SU-DHL-6 (cell line): ENCODE results near the gene CNGA3.

ENCODE experiments used
- H2AFZ ChIP-seq: fragments of 200-600 bp; sonication (generic); 2 replicates; pipeline ENCODE4 v1.6.1; 2014; ENCODE audit warnings: low read depth, mild to moderate bottlenecking, moderate library complexity, mixed read lengths, antibody characterized with exemption, low read length; ENCODE audit not compliant: severe bottlenecking
- H3F3A ChIP-seq: fragments of 200-600 bp; shearing (Covaris generic); 2 replicates; pipeline ENCODE4 v1.6.0; 2016; ENCODE audit warnings: antibody characterized with exemption, mild to moderate bottlenecking; ENCODE audit not compliant: insufficient read depth
- H3K27ac ChIP-seq: fragments of 200-600 bp; sonication (generic); 2 replicates; pipeline ENCODE4 v1.5.1; 2016; ENCODE audit warnings: low read depth, mild to moderate bottlenecking, low read length, moderate library complexity, mixed read lengths
- H3K27me3 ChIP-seq: fragments of 200-600 bp; sonication (generic), shearing (Covaris generic); 2 replicates; pipeline ENCODE4 v1.6.0; 2014; ENCODE audit warnings: mild to moderate bottlenecking, low read length
- H3K36me3 ChIP-seq: fragments of 200-600 bp; sonication (generic); 2 replicates; pipeline ENCODE4 v1.6.1; 2014; ENCODE audit warnings: mild to moderate bottlenecking, low read length, mixed read lengths
- H3K4me2 ChIP-seq: fragments of 300-600, 200-600 bp; shearing (Covaris generic), sonication (generic); 2 replicates; pipeline ENCODE4 v1.6.0; 2014; ENCODE audit warnings: low read length, low read depth, mild to moderate bottlenecking; ENCODE audit not compliant: poor library complexity, severe bottlenecking
- H3K4me3 ChIP-seq: fragments of 200-600 bp; sonication (generic); 2 replicates; pipeline ENCODE4 v1.5.1; 2014; ENCODE audit warnings: antibody characterized with exemption, low read length, mild to moderate bottlenecking, mixed read lengths; ENCODE audit not compliant: insufficient read depth, poor library complexity, severe bottlenecking
- H3K79me2 ChIP-seq: fragments of 200-600 bp; sonication (generic); 2 replicates; pipeline ENCODE4 v1.6.1; 2014; ENCODE audit warnings: mild to moderate bottlenecking, low read length, moderate library complexity; ENCODE audit not compliant: insufficient read depth
- H3K9ac ChIP-seq: fragments of 200-600 bp; sonication (generic); 2 replicates; pipeline ENCODE4 v1.7.0; 2014; ENCODE audit warnings: mild to moderate bottlenecking, low read length
- H3K9me2 ChIP-seq: fragments of 200-600 bp; sonication (generic); replicated peaks from 2 replicates; pipeline ENCODE4 v1.6.1; 2014; ENCODE audit warnings: low read length; ENCODE audit not compliant: insufficient read depth
- H3K9me3 ChIP-seq: fragments of 200-600 bp; sonication (generic); 2 replicates; pipeline ENCODE4 v1.6.1; 2014; ENCODE audit warnings: low read length, mixed read lengths; ENCODE audit not compliant: insufficient read depth
- H4K20me1 ChIP-seq: fragments of 200-600 bp; sonication (generic); 2 replicates; pipeline ENCODE4 v1.6.1; 2014; ENCODE audit warnings: low read depth, mild to moderate bottlenecking, antibody characterized with exemption, low read length, moderate library complexity, mixed read lengths
- CTCF ChIP-seq: fragments of 200-600 bp; sonication (generic); IDR thresholded peaks from one replicate; pipeline ENCODE4 v1.5.1; 2017; ENCODE audit warnings: antibody characterized with exemption, mild to moderate bottlenecking, low read length, moderate library complexity; ENCODE audit not compliant: insufficient read depth, poor library complexity, severe bottlenecking
- EZH2phosphoT487 ChIP-seq: fragments of 200-600 bp; sonication (generic), shearing (Covaris generic); conservative IDR thresholded peaks from 2 replicates; pipeline ENCODE4 v1.6.1; 2018; ENCODE audit warnings: mild to moderate bottlenecking, antibody characterized with exemption, low read length, moderate library complexity, mixed read lengths

Gene CNGA3

DNA sequence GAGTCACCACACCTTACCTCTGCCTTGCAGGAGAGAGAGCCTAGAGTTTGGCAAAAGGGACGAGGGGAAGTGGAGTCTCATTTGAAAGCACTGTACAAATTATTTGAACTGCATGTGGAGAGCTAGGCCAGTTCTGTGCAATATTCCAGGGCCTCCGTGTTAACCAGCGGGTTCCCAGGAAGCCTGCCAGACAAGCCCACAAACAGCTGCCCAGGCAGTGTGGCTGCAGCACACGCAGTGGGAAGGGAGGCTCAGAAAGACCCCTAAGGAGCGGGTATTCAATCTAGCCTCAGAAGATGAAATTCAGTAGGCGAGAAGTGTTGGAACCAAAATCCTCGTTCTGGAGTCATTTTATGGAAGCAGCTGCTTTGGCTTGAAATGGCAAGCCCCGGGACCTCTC is 30.7 kb downstream of the CNGA3 start:
- TF ChIP-seq CTCF (no peak), EZH2phosphoT487 (no peak)
- Histone ChIP-seq H3K9ac (no peak overlapping the region), H3K27ac (no peak overlapping the region), H3K4me2 (no peak overlapping the region), H3K79me2 (no peaks in the 10 kb centered on the region), H3K9me2 (no peaks in the 10 kb centered on the region), H3K4me3 (no peak overlapping the region), H4K20me1 (no peaks in the 10 kb centered on the region), H3K27me3 (no peaks in the 10 kb centered on the region), H2AFZ (no peak overlapping the region), H3K36me3 (no peaks in the 10 kb centered on the region), H3F3A (no peaks in the 10 kb centered on the region), H3K9me3 (no peaks in the 10 kb centered on the region)

DNA sequence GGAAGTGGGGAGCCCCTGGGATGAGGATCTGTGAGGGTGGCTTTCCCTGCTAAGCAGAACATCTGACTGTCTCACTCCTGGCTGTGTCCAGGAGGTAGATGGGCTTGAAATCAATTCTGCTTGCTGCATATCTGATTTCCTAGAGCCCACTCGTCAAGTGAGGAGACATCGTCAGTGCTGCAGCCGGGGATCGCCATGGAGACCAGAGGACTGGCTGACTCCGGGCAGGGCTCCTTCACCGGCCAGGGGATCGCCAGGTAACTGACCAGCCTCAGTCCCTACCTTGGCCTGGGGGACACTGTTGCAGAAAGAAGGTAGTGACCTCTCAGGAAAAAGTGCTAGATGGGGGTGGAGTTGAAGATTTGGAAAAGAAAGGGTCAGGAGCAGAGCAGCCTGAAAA is 31.3 kb downstream of the CNGA3 start:
- Histone ChIP-seq H3K9ac (no peak overlapping the region), H3K9me2 (no peaks in the 10 kb centered on the region), H3K36me3 (no peaks in the 10 kb centered on the region), H3K79me2 (no peaks in the 10 kb centered on the region), H4K20me1 (no peaks in the 10 kb centered on the region), H3K4me3 (no peak overlapping the region), H3K27ac (no peak overlapping the region), H3K4me2 (no peak overlapping the region), H3K9me3 (no peaks in the 10 kb centered on the region), H3F3A (no peaks in the 10 kb centered on the region), H3K27me3 (no peaks in the 10 kb centered on the region), H2AFZ (no peak overlapping the region)
- TF ChIP-seq EZH2phosphoT487 (no peak), CTCF (no peak)

DNA sequence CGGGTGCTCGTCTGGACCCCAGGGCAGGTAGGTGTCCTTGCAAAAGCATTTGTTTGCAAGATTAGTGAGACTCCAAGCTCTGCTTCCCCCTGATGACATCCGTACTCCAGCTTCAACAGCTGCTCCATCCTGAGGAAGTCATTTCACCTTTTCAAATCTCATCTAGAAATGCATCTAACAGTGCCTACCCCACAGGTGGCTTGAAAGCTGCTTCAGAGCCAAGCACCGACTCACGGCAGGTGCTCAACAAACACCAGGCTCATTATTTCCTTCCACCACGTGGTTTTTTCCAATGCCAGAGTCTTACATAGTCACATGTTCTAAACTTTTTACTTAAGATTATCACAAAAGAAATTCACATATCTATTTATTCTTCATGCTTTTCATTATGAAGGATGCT is 31.9 kb downstream of the CNGA3 start:
- H3F3A ChIP-seq: no peaks in the 10 kb centered on the region
- no peak for TF ChIP-seq EZH2phosphoT487
- TF ChIP-seq CTCF: no peak
- no peak overlapping the region for H3K4me2 ChIP-seq
- H3K27ac ChIP-seq: no peak overlapping the region
- no peaks in the 10 kb centered on the region for H3K9me2 ChIP-seq
- H3K27me3 ChIP-seq: no peaks in the 10 kb centered on the region
- H3K36me3 ChIP-seq: no peaks in the 10 kb centered on the region
- H4K20me1 ChIP-seq: no peaks in the 10 kb centered on the region
- no peak overlapping the region for H3K4me3 ChIP-seq
- H2AFZ ChIP-seq: no peak overlapping the region
- no peaks in the 10 kb centered on the region for H3K9me3 ChIP-seq
- no peaks in the 10 kb centered on the region for H3K79me2 ChIP-seq
- H3K9ac ChIP-seq: no peak overlapping the region

GRCh38 chr2:98378901-98379300 is 32.6 kb downstream of the CNGA3 start:
- Histone ChIP-seq H3K9me3 (no peaks in the 10 kb centered on the region), H3K9me2 (no peaks in the 10 kb centered on the region), H3K9ac (no peak overlapping the region), H3F3A (no peaks in the 10 kb centered on the region), H3K79me2 (no peaks in the 10 kb centered on the region), H4K20me1 (no peaks in the 10 kb centered on the region), H3K4me3 (no peak overlapping the region), H2AFZ (no peak overlapping the region), H3K27me3 (no peaks in the 10 kb centered on the region), H3K36me3 (no peaks in the 10 kb centered on the region), H3K27ac (no peak overlapping the region), H3K4me2 (no peak overlapping the region)
- no peak for TF ChIP-seq EZH2phosphoT487
- TF ChIP-seq CTCF: no peak
